Activated CD8-positive, alpha-beta memory T cell treated with anti-CD3 and anti-CD28 coated beads, Interleukin-2, amount 50 U/mL, for 1 hour (primary cell): ENCODE data around the gene KRTAP10-12.

ENCODE experiments used
- DNase-seq: peaks from one replicate; pipeline ENCODE4 v3.0.0-alpha.2; 2020; ENCODE audit errors: extremely low read depth

KRTAP10-12 gene

DNA sequence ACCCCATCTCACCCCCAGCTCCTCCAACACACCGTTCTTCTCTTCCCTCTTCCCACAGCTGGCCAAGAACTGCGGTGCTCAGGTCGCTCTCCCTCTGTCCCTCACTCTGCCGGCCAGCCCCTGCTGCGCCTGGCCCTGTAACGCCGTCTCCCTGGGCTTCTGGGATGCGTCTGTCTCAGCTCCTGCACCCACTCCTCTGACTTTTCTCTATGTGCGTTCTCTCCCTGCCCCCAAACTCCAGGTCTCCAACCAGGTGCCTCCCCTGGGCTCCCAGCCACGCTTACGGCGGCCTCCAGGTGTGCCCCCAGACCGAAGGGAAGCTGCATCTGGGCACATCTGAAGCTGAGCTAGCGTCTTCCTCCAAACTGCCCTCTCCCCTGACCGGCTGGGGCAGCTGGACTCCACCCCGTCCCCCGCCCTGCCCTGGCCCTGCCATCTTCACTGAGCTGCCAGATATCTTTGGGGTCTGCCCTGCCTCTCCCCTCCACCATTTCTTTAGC lies 2.6 kb downstream of the KRTAP10-12 start:
- DNase-seq: no peak

DNA sequence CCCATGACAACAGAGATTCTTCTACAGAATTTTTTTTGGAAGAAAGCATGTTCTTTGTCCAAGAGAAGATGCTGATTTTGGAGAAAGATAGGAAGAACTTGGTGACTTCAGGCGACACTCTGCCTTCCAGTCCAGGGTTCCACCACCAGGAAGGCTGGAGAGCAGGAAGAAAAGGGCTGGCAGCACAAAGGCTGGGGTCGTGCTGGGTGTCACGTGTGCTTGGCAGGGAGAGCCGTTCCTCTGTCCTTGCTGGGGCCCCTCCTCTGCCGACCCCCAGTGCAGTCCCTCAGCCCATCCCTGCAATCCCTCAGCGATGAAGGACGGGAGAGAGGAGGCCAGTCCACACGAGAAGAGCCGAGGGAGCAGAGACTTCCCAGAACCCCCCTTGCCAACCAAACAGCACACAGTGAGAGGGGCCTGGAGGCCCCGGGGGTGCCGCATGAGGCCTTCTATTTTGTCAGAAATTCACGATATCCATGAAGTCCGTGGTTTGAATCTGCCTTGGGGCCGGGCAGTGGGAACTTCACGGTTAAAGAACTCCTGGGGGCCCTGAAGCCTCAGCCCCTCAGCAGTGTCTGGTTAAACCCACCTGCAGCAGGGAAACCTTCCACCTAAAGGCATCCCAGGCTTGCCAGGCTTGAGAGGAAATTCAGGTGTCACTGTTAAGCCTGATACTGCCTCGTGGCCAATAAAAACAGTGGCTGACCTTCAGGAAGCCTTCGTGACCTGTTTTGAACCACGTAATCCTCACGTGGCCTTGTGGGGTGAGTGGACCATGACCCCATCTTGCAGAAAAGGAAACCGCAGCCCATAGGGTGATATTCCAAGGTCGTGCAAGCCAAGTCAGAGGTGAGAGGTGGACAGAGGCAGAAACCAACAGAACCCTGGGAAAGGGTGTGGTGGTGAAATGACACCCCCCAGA lies 3.4 kb downstream of the KRTAP10-12 start:
- no peak for DNase-seq

DNA sequence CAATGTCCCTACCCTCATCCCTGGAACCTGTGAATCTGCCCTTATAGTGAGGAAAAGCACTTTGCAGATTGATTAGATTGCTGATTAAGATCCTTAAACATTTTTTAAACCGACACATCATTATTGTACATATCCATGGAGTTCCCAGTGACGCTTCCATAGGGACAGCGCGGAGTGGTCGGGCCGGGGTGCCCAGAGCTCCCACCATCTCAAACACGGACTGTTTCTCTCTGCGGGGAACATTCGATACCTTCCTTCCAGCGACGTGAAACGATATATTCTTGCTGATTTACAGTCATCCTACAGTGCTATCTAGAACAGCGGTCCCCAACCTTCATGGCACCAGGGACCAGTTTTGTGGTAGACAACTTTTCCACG lies 4.0 kb downstream of the KRTAP10-12 start:
- DNase-seq: no peak

DNA sequence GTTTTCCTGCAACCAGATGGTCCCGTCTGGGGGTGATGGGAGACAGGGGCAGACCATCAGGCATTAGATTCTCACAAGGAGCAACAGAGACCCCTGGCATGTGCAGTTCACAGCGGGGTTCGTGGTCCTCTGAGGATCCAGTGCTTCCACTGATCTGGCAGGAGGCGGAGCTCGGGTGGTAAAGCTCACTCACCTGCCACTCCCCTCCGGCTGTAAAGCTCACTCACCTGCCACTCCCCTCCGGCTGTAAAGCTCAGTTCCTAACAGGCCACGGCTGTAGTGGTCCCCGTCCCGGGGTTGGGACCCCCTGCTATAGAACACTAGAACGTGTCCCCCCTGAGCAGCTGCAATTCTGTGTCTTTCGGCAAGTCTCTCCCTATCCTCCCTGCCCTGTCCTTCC lies 4.6 kb downstream of the KRTAP10-12 start:
- no peak for DNase-seq

DNA sequence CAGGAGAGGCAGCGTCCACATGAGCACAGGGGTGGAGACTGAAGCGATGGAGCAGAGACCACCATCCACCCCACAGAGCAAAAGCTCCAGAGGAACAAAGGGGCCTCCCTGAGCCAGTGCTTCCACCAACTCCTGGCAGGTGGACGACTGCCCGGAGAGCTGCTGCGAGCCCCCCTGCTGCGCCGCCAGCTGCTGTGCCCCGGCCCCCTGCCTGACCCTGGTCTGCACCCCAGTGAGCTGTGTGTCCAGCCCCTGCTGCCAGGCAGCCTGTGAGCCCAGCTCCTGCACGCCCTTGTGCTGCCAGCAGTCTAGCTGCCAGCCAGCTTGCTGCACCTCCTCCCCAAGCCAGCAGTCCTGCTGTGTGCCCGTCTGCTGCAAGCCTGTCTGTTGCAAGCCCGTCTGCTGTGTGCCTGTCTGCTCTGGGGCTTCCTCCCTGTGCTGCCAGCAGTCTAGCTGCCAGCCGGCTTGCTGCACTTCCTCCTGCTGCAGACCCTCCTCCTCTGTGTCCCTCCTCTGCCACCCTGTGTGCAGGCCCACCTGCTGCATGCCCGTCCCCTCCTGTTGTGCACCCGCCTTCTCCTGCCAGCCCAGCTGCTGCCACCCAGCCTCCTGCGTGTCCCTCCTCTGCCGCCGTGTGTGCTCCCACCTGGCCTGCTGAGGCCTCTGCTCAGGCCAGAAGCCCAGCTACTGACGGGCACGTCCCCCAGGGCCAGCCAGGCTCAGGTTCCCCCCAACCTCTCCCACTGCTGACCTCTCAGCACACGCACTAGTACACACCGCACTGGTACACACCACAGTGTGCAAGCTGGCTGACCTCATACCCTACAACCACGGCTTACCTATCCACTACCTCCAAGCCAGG lies 5.4 kb downstream of the KRTAP10-12 start:
- no peak for DNase-seq

DNA sequence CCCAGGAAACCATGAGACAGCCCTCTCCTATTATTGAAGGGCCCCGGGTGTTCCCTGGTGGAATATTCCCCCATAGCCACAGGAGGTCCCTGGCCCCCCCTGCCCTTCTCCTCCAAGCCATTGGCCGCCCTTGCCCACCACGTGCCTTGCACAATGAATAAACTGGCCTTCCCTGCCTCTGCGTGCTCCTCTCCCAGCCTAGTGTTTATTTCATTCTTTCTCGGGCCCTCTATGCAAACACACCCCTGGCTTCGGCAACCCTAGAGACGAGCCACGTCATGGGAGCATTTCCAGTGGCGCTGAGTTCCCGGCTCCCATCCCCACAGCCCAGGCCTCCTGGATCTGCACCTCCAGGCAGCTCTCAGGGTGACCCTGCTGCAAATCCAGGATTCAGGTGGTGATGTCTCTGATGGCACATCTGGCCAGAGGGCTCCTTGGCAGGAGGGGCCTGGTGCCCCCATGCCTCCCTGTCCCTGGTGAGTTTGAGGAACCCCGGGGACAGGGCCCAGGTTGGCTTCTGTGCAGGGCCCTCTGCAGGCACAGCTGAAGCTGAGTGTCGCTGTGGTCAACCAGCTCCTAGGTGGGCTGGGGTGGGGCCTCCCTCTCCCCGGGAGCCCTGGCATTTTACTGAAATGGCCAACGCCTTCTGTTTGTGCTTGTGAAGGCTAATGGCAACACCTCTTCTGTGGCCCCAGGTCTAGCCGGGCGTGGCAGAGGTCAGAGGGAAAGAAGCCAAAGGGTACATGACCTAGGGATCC lies 6.2 kb downstream of the KRTAP10-12 start:
- no peak for DNase-seq

DNA sequence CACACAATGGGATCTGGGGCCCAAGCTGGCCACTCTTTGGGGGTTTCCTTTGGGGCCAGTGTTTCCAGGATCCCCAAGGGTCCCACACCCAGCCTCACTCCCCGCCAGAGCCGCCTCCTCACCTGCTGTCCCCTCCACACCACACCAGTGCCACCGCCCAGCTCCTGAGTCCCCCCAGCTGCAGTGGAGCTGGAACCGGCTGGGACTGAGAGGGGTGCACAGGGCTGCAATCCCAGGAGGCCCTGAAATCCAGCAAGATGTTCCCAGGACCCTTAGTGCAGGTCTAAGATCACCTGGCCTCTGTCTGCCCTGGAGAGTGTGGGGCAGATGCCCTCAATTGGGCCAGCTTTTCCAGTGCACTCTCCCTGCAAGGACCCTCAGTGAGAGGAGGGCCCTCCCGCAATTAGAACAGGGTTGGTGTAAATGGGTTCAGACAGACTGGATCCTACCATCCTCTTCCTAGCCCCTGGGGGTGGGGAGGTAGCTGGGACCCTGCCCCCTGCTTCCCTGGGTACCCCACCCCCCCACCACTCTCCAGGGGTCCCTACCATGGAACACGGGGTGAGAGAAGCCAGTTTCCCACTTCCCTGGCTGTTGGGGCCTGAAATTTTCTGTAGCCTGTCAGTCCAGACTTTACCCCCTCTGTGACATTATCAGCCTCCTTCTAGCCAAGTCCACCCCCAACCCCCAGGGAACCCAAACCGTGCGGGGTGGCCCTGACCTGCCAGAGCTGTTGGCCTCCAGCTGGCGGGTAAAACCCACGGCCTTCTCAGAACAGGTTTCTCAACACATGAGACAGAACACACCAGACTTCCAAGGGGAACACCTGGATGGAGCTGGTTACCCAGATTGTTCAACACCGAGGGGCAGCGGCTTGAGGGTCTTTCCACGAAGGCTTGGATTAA lies 7.0 kb downstream of the KRTAP10-12 start:
- no peak for DNase-seq

DNA sequence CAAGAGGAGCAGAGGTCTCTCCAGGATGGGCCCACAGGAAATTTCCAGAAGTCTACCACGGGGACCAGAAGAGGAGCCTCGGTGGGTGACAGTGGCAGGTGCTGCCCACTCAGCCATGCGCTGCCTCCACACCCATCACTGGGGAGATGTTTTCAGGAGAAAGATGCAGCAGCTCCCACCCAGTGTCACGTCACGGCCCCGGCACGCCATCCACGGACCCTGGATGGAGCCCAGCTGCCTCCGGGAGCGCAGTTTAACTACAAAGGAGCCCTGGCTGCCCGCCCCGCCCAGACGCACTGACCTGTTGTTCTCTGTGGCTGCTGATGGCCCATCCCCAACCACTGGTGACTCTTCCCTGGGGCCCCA lies 7.6 kb downstream of the KRTAP10-12 start:
- no peak for DNase-seq

DNA sequence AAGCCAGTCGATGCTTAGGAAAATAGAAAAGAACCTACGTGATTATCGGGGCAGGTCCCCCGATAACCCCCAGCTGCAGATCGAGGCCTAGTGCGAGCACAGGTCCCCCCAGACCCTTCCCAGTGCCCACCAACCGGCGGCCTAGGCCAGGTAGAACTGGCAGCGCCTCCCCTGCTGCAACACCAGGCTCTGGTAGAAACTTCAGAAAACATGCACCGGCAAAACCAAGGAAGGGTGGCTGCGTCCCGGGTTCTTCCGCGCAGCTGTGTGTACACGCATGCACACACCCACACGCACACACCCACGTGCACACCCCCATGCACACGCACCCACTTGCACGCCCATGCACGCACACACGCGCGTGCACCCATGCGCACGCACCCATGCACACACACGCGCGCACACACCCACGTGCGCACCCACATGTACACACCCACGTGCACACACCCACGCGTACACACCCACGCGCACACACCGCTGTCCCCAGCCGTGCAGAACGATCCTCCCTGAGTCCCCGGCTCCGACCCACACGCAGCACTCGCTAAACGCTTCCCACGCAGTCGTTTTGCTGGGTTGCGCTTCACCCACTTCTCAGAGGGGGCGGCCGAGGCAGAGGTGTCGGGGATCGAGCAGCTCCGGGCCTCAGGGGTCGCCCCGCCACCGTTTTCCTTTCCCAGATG lies 9.2 kb downstream of the KRTAP10-12 start:
- no peak for DNase-seq

DNA sequence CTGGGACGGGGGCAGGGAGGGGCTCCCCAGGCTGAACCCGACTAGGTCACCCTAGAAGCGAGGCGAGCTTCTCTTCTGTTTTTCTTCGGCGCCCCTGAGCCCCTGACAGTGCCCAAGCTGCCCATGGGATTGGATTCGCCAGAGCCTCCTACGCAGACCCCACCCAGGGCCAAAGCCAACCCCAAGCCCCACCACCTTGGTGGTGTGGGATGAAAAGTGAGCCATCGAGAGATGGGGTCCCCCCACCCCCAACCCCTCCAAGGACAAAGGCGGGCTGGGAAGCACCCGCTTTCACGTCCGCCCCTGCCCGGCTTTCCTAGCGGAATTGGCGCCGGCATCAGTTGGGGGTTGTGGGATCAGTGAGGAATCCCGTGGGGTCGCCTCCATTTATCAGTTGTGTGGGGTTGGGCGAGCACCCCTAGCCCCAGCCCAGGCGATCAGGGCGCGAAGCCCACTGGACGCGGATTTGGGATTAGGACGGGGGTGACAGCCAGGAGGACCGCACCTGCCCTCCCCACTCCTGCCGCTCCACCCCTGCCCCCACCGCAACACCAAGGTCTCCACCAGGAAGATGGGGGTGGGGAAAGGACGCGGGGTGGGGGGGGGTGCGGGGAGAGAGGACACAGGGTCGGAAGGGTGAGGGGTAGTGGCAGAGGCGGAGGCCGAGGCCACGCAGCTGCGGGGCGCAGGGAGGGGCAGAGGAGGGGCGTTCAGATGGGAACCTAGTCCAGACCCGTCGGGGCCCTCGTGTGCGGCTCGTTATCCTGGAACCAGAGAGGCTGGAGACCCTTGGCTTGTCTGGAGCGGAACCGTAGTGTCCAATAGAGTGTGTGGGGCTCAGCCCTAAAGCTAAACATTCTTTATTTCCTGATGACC lies 10.0 kb downstream of the KRTAP10-12 start:
- no peak for DNase-seq

DNA sequence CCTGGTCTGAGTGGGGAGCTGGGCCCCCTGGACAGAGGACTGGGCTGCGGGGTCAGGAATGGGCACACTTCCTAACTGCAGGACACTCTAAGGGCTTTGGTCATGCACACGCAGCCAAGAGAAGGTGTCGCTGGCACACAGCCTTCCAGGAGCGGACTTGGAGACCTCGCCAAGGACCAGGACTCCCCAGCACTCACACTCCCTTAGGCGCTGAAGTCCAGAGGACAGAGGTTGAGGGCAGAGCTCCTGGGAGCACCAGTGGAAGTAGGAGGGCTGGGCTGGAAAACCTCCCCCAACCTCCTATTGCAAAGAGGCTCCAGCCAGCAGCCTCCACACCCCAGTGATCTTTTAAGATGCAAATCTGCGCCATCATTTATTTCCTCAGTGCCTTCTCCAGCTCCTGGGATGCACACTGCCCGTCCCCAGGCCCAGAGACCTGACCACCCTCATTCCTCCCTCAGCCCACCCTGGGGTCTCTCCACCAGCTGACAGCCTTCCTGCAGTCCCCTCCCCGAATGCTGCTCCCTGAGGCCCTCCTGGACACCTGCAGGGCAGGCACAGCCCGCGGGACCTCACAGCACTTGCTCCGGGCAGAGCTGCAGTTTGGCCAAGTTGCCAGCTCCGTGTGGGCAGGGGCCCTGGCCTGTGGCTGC lies 11.4 kb downstream of the KRTAP10-12 start:
- no peak for DNase-seq

DNA sequence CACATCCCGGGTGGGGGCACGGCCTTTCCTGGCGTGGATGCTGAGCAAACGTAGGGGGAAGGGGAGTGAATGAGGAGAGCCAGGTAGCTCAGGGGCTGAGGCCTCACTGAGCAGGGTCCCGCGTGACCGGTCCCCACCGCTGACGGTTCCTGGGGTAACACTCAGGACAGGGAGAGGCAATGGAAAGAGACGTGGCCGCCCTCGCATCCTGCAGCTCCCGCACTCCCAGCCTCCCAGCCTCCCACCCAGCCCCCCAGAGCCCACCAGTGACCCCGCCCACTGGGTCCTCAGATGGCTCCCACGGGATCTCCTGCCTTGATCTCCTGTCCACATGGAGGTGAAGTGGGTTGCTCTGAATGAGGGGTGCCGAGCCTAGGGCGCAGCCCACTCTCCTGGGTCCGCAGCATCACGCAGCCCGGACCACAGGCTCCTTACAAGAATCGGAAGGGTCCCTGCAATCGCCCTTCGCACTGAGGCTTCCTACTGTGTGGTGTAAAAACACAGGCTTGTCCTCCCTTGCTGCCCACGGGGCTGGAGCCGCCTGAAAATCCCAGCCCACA lies 12.0 kb downstream of the KRTAP10-12 start:
- DNase-seq: no peak

DNA sequence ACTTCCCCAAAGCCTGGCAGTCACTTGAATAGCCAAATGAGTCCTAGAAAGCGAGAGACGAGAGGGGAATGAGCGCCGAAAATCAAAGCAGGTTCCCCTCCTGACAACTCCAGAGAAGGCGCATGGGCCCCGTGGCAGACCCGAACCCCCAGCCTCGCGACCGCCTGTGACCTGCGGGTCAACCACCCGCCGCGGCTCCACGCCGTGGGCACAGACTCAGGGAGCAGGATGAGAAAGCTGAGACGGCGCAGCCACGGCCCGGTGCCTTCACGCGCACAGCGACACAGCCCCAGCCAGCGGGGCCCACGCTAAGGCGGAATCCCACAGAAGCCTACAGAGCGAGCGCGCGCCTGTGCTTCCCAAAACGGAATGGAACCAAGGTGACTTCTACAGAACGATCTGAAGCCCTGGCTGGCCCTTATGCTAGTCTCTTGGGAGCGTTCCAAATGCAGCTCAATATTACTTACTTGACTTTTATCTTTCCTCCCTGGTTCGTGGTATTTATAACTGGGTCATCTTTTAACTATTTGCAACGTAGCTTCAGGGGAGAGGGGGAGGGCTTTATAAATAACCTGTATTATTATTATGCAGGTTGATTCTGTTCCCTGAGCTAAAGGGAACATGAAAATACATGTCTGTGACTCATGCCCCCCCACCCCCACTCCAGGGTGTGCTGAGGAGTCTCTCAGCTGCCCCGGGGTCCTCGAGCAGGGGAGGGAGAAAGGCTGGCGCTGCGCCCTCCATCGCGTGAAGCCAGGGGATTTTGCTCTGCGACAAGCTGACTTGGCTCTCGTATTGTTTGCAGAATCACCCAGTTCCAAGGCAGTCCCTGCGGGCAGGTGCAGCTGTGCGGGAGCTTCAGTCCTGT lies 12.7 kb downstream of the KRTAP10-12 start:
- DNase-seq: no peak

DNA sequence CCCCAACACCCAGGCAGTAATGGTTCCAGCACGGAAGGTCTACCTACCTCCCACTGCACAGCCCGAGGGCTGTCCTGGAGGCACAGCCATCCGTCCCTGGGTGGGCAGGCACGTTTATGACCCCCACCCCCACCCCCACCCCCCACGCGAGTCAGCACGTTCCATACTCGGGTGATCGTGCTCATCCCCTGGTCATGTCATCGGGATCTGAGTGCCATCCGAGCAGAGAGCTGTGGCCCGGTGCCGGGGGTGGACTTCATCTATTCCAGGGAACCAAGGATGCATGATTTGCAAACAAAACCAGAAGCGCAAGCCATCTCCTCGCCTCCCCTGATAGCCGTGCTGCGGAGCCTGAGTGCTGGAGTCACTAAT lies 13.3 kb downstream of the KRTAP10-12 start:
- no peak for DNase-seq

DNA sequence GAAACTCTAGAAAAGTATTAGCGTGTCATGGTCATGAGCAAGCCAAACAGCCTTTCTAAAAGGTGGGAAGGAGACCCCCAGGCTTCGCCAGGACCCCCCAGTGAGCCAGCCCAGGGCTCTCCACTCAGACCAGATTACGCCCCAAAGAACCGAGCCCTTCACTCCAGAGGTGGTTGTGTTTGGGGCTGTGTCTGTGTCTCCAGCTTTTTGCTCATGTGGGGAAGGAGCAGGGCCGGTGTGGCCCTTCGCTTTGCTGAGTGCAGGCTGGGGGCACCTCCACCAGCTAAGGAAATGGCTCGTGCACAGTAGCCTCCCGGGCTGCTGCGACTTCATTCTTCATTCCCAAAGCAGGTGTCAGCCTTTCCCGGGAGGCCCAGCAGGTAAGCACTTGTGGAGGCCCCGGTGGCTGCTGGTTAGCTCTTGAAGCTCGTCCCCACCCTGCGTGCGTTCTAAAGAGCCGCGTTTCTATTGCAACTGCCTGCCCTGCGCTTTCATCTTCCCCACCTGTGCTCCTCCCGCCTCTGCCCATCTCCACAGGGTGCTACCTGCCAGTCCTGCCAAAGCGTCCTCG lies 13.9 kb downstream of the KRTAP10-12 start:
- no peak for DNase-seq

DNA sequence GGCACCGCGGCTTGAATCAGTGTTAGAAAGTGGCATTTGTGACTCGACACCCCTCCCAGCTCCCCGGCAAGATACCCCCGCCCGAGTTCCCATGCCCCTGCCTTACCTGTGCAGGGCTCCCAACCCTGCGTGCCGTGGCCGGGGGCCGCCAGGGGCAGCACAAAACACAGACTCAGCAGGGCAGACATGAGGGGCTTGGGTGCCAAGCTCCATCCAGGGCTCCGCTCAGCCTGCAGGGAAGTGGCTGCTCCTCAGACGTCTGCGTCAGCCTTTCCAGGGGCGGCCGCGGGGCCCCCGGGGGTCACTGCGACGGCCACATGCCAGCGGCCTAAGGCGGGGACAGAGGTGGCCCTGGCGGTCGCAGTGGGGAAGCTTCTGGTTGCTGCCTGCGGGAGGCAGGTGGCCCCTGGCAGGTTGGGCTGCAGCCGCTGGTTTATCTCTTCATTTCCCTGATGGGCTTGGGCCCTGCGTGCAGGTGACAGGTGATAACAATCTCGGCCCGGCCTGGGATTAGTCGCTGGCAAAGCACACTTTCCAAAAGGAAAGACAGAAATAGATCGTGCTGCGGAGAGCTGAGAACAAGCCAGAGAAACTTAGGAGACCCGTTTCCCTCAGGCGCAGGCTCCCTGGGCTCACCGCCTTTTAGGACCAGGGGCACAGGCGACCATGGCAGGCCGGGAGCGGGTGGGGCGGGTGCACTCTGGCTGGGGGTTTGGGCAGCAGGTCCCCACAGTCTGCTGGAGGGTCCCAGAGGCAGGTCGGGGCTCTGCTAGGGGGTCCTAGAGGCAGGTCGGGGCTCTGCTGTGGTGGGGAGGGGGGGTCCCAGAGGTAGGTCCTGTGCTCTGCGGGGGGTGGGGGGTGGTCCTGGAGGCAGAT lies 14.6 kb downstream of the KRTAP10-12 start, which contains the start of gene TSPEAR:
TSPEAR (minus strand) TSS at position 246 of the 876 bp plus-strand sequence; CDS start at position 188, 58 bp downstream.
- no peak for DNase-seq
